ENCODE measurements around the gene OR2T35. TPM values are rescaled to one million over a fixed set of nuclear protein-coding genes. Genes with fewer than 3 reads are reported as not detected.
A peak's percentile ranks its signal among the peaks of the same experiment; 100 is the strongest.
"Not testable (repeated sequence)": the region's sequence is repeated elsewhere in the genome, so short reads cannot be mapped to it uniquely, and the experiment has no call there.

Gene OR2T35
- polyA plus RNA-seq, 1 donor from 2014 or later: not detected

- not testable (repeated sequence) for H3K36me3 Mint-ChIP-seq, H3K27ac Mint-ChIP-seq, H3K4me3 Mint-ChIP-seq, H3K27me3 Mint-ChIP-seq, H3K9me3 Mint-ChIP-seq, H3K4me1 Mint-ChIP-seq
Measured at GRCh38 chr1:248636612-248637011, 8.5 kb downstream of the OR2T35 start.

GRCh38 chr1:248634991-248635390 lies 10.1 kb downstream of the OR2T35 start, which contains the start of gene OR2T11:
Gene OR2T11 (minus strand): TSS chr1:248635091. CDS start chr1:248627128, 7,963 bp downstream.
- H3K4me3 Mint-ChIP-seq, H3K9me3 Mint-ChIP-seq, H3K27ac Mint-ChIP-seq, H3K27me3 Mint-ChIP-seq, H3K36me3 Mint-ChIP-seq, H3K4me1 Mint-ChIP-seq: not testable (repeated sequence)

GRCh38 chr1:248631354-248632008 lies 13.6 kb downstream of the OR2T35 start:
- Mint-ChIP-seq H3K27me3 (no peaks in the 10 kb centered on the region), H3K4me1 (peaks cover 4 to 12% (median 9%) of the 10 kb centered on the region in 3 donors), H3K27ac (no peak overlapping the region), H3K4me3 (no peak overlapping the region), H3K36me3 (no peaks in the 10 kb centered on the region), H3K9me3 (no peaks in the 10 kb centered on the region)

- Mint-ChIP-seq H3K27ac (no peak overlapping the region), H3K36me3 (no peaks in the 10 kb centered on the region), H3K4me1 (peaks cover 4 to 12% (median 9%) of the 10 kb centered on the region in 3 donors), H3K27me3 (no peaks in the 10 kb centered on the region), H3K4me3 (no peak overlapping the region), H3K9me3 (no peaks in the 10 kb centered on the region)
Measured at GRCh38 chr1:248630551-248630950, 14.5 kb downstream of the OR2T35 start.

GRCh38 chr1:248627971-248628844 lies 16.9 kb downstream of the OR2T35 start:
- Mint-ChIP-seq H3K4me1 (peaks cover 4 to 12% (median 9%) of the 10 kb centered on the region in 3 donors), H3K27ac (peak overlapping the region in 2 of 3 donors; percentile 28 to 73), H3K4me3 (peak overlapping the region in 3 of 4 donors; percentile 51 to 55 (median 53)), H3K9me3 (no peaks in the 10 kb centered on the region), H3K27me3 (no peaks in the 10 kb centered on the region), H3K36me3 (no peaks in the 10 kb centered on the region)

- Mint-ChIP-seq H3K9me3 (no peaks in the 10 kb centered on the region), H3K4me3 (no peak overlapping the region), H3K36me3 (no peaks in the 10 kb centered on the region), H3K4me1 (peaks cover 9 to 17% (median 14%) of the 10 kb centered on the region in 3 donors), H3K27me3 (no peaks in the 10 kb centered on the region), H3K27ac (no peak overlapping the region)
Measured at GRCh38 chr1:248625971-248626370, 19.1 kb downstream of the OR2T35 start.

- Mint-ChIP-seq H3K4me1 (peaks cover 9 to 17% (median 14%) of the 10 kb centered on the region in 3 donors), H3K27ac (no peak overlapping the region)
Measured at GRCh38 chr1:248625166-248625565, 19.9 kb downstream of the OR2T35 start.

GRCh38 chr1:248622570-248623001 lies 22.5 kb downstream of the OR2T35 start:
- Mint-ChIP-seq H3K4me1 (peaks cover 6 to 14% (median 9%) of the 10 kb centered on the region in 3 donors), H3K27ac (peak overlapping the region; percentile 32 to 88 (median 83)), H3K9me3 (no peaks in the 10 kb centered on the region), H3K36me3 (no peaks in the 10 kb centered on the region), H3K27me3 (no peaks in the 10 kb centered on the region), H3K4me3 (peak overlapping the region in 3 of 4 donors; percentile 38 to 57 (median 49))

More at GRCh38 chr1:248625166-248625565, 19.9 kb downstream of the OR2T35 start:
- no peaks in the 10 kb centered on the region for H3K36me3 Mint-ChIP-seq
- no peaks in the 10 kb centered on the region for H3K27me3 Mint-ChIP-seq
- H3K4me3 Mint-ChIP-seq: no peak overlapping the region
- H3K9me3 Mint-ChIP-seq: no peaks in the 10 kb centered on the region

- peaks cover 6 to 14% (median 9%) of the 10 kb centered on the region in 3 donors for H3K4me1 Mint-ChIP-seq
- no peak overlapping the region for H3K27ac Mint-ChIP-seq
- no peaks in the 10 kb centered on the region for H3K36me3 Mint-ChIP-seq
- H3K27me3 Mint-ChIP-seq: no peaks in the 10 kb centered on the region
- H3K9me3 Mint-ChIP-seq: peaks cover 0 to 1% (median 0%) of the 10 kb centered on the region in 3 donors
- H3K4me3 Mint-ChIP-seq: no peak overlapping the region
Measured at GRCh38 chr1:248621770-248622169, 23.3 kb downstream of the OR2T35 start.

GRCh38 chr1:248618878-248619277 lies 26.2 kb downstream of the OR2T35 start:
- H3K4me3 Mint-ChIP-seq: no peak overlapping the region
- peaks cover 0 to 1% (median 0%) of the 10 kb centered on the region in 3 donors for H3K9me3 Mint-ChIP-seq
- H3K4me1 Mint-ChIP-seq: peaks cover 6 to 14% (median 9%) of the 10 kb centered on the region in 3 donors
- H3K36me3 Mint-ChIP-seq: peaks cover 3% of the 10 kb centered on the region
- no peaks in the 10 kb centered on the region for H3K27me3 Mint-ChIP-seq
- H3K27ac Mint-ChIP-seq: no peak overlapping the region

GRCh38 chr1:248618119-248618518 lies 27.0 kb downstream of the OR2T35 start:
- H3K27me3 Mint-ChIP-seq: no peaks in the 10 kb centered on the region

GRCh38 chr1:248613742-248614141 lies 31.3 kb downstream of the OR2T35 start:
- Mint-ChIP-seq H3K4me1 (peaks cover 0 to 4% (median 2%) of the 10 kb centered on the region in 3 donors), H3K4me3 (no peak overlapping the region), H3K27me3 (no peaks in the 10 kb centered on the region), H3K9me3 (peaks cover 0 to 1% (median 0%) of the 10 kb centered on the region in 3 donors), H3K36me3 (peaks cover 3% of the 10 kb centered on the region), H3K27ac (no peak overlapping the region)

More at GRCh38 chr1:248618119-248618518, 27.0 kb downstream of the OR2T35 start:
- Mint-ChIP-seq H3K4me3 (no peak overlapping the region), H3K9me3 (peaks cover 0 to 1% (median 0%) of the 10 kb centered on the region in 3 donors), H3K4me1 (peaks cover 6 to 14% (median 9%) of the 10 kb centered on the region in 3 donors), H3K27ac (no peak overlapping the region), H3K36me3 (peaks cover 3% of the 10 kb centered on the region)

GRCh38 chr1:248611883-248612414 lies 33.1 kb downstream of the OR2T35 start:
- Mint-ChIP-seq H3K27ac (peak overlapping the region in 1 of 3 donors; percentile 6), H3K4me3 (no peak overlapping the region), H3K9me3 (peaks cover 0 to 1% (median 0%) of the 10 kb centered on the region in 3 donors), H3K36me3 (peaks cover 3% of the 10 kb centered on the region), H3K4me1 (no peaks in the 10 kb centered on the region), H3K27me3 (no peaks in the 10 kb centered on the region)

GRCh38 chr1:248610301-248610700 lies 34.8 kb downstream of the OR2T35 start:
- Mint-ChIP-seq H3K4me3 (no peak overlapping the region), H3K27ac (no peak overlapping the region), H3K27me3 (no peaks in the 10 kb centered on the region), H3K9me3 (no peaks in the 10 kb centered on the region), H3K4me1 (no peaks in the 10 kb centered on the region), H3K36me3 (peaks cover 3% of the 10 kb centered on the region)

- Mint-ChIP-seq H3K9me3 (peaks cover 0 to 9% (median 0%) of the 10 kb centered on the region in 3 donors), H3K4me3 (no peak overlapping the region), H3K27me3 (no peaks in the 10 kb centered on the region), H3K27ac (no peak overlapping the region), H3K36me3 (no peaks in the 10 kb centered on the region), H3K4me1 (peaks cover 0 to 4% (median 4%) of the 10 kb centered on the region in 3 donors)
Measured at GRCh38 chr1:248599396-248599795, 45.7 kb downstream of the OR2T35 start.

Measured in IgD-negative memory B cell (primary cell).